ENCODE results near the gene SEL1L.

GRCh38 chr14:81517798-81518398 lies 15.8 kb downstream of the SEL1L start:
- no peak for TF ChIP-seq CTCF (IDR thresholded peaks at IDR 0.05)
- TF ChIP-seq POLR2A (IDR thresholded peaks at IDR 0.05) = no peak
